ENCODE measurements around the gene CELA2B.

- TF ChIP-seq CTCF (IDR thresholded peaks at IDR 0.05) (no peak), POLR2A (IDR thresholded peaks at IDR 0.05) (no peak)
Observed at GRCh38 chr1:15492596-15492995, 16.7 kb downstream of the CELA2B start.
